Measurements from ENCODE around the gene SIGMAR1. TPM values are rescaled to one million over a fixed set of nuclear protein-coding genes. Genes with fewer than 3 reads are reported as not detected.
A peak's percentile ranks its signal among the peaks of the same experiment; 100 is the strongest.
"Not testable (repeated sequence)": the region's sequence is repeated elsewhere in the genome, so short reads cannot be mapped to it uniquely, and the experiment has no call there.

SIGMAR1 gene
- total and polyA plus RNA-seq, 4 donors: 27.7 to 82.3 (median 62.5) TPM

DNA sequence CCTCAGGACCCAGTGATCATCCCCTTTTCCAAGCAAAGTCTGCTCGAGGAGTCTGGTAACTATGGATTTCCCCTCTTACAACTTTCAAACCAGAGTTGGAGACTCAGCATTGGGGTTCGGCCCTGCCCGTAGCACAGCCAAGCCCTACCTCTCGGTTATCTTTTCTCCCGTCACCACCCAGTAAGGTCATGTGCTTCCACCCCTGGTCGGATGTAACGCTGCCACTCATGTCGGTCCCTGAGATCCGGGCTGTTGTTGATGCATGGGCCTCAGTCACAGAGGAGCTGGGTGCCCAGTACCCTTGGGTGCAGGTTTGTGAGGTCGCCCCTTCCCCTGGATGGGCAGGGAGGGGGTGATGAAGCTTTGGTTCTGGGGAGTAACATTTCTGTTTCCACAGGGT is 10.1 kb upstream of the SIGMAR1 start:
- peaks cover 35% of the 10 kb centered on the region for H3K36me3 ChIP-seq (ENCODE audit: control insufficient read depth, insufficient read depth, low read length)
- no peaks in the 10 kb centered on the region for H3K27me3 ChIP-seq (ENCODE audit: control insufficient read depth, insufficient read depth, low read length)
- H3K27ac ChIP-seq (ENCODE audit: low read depth, low read length): no peak overlapping the region
- peaks cover 55% of the 10 kb centered on the region for H3K4me1 ChIP-seq (ENCODE audit: control insufficient read depth, insufficient read depth, low read length)
- peak overlapping the region; percentile 90 for H3K4me3 ChIP-seq (ENCODE audit: low read depth, low read length)
- no peak for DNase-seq (ENCODE audit: low read depth in 4 of 6, low spot score in 6 of 6)
- no peaks in the 10 kb centered on the region for H3K9me3 ChIP-seq (ENCODE audit: control insufficient read depth, insufficient read depth, low read length)
- WGBS (ENCODE audit: insufficient coverage): 75% methylated on average over 6 of the region's 10 CpGs

DNA sequence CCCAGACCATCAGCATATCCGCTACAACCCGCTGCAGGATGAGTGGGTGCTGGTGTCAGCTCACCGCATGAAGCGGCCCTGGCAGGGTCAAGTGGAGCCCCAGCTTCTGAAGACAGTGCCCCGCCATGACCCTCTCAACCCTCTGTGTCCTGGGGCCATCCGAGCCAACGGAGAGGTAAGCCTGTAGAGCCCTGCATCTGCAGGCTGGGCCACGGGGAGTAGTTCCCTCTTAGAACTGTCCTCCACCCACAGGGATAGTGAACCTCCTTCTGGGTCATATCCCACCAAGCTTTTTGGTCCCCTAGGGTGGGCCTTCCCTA is 9.5 kb upstream of the SIGMAR1 start:
- H3K9me3 ChIP-seq (ENCODE audit: control insufficient read depth, insufficient read depth, low read length): no peaks in the 10 kb centered on the region
- no peak for DNase-seq (ENCODE audit: low read depth in 4 of 6, low spot score in 6 of 6)
- H3K4me1 ChIP-seq (ENCODE audit: control insufficient read depth, insufficient read depth, low read length): peaks cover 50% of the 10 kb centered on the region
- peak overlapping the region; percentile 90 for H3K4me3 ChIP-seq (ENCODE audit: low read depth, low read length)
- H3K27ac ChIP-seq (ENCODE audit: low read depth, low read length): peak overlapping the region; percentile 90
- peaks cover 35% of the 10 kb centered on the region for H3K36me3 ChIP-seq (ENCODE audit: control insufficient read depth, insufficient read depth, low read length)
- no peaks in the 10 kb centered on the region for H3K27me3 ChIP-seq (ENCODE audit: control insufficient read depth, insufficient read depth, low read length)
- 6% methylated on average over 7 of the region's 8 CpGs for WGBS (ENCODE audit: insufficient coverage)

DNA sequence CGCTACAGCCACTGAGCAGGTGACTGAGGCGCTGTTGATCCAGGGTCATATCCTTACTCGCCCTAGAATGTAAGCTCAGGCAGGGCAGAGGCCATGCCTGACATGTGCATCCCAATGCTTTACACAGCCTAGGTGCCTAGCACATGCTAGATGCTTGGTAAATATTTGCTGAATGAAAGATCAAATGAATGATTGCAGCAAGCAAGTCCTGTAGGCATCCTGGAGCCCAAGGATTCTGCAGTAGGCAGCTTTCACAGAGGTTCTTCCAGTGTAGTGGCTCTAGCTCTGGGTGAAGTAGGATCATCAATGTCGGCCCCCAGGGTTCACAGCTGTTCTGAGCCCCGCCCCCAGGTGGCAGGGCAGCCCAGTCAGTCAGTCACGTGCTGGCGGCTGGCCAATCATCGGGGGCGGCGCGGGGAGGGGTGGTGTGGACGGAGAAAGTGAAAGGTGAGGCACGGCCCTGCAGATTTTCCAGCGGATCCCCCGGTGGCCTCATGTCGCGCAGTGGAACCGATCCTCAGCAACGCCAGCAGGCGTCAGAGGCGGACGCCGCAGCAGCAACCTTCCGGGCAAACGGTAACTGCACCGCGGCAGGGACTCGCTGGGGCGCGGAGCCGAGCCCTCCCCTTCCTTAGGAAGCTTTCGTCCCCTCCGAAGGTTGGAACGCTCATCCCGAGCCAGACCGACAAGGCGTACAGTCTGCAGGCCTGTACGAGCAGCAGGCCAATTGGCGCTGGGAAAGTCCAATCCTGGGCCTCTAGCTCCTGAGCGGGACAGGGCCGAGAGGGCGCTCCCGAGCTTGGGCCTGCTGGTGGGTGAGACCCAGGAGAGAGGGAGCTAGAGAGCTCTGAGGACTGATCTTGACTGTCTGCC is 8.9 kb upstream of the SIGMAR1 start, which contains the start of gene GALT:
GALT (plus strand) TSS at position 465 of the 873 bp plus-strand sequence; CDS start at position 495, 30 bp downstream.
- Histone ChIP-seq H3K36me3 (ENCODE audit: control insufficient read depth, insufficient read depth, low read length) (peaks cover 35% of the 10 kb centered on the region), H3K4me3 (ENCODE audit: low read depth, low read length) (peak within 1 kb of the TSS; percentile 90), H3K27ac (ENCODE audit: low read depth, low read length) (peak within 1 kb of the TSS; percentile 90), H3K4me1 (ENCODE audit: control insufficient read depth, insufficient read depth, low read length) (peaks cover 44% of the 10 kb centered on the region), H3K27me3 (ENCODE audit: control insufficient read depth, insufficient read depth, low read length) (no peaks in the 10 kb centered on the region), H3K9me3 (ENCODE audit: control insufficient read depth, insufficient read depth, low read length) (no peaks in the 10 kb centered on the region)
- 2% methylated on average over 42 of the region's 43 CpGs for WGBS (ENCODE audit: insufficient coverage)
- peak in 4 of 6 donors; percentile 83 to 97 (median 90) for DNase-seq (ENCODE audit: low read depth in 4 of 6, low spot score in 6 of 6)

DNA sequence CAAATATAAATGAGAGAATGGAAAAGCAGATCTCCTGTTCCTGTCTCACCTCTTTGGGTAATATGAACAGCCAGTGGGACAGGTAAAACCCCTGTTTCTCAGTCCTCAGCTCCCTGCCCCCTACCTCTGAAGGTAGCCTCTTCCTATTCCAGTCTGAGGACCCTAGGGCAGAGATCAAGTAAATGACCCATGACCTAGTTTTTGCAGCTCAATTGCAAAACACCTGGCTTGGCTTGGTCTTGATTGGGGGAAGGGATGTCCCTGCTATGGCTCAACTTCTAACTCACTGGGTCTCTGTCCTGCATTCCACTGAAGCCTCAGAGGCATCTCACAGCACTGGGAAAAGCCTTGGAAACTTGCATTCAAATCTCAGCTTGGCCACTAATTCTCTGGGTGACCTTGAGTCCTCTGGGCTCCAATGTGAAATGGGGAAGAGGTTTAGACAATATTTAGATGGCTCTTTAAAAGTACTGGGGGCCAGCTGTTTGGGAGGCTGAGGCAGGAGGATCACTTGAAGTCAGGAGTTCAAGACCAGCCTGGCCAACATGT is 7.3 kb upstream of the SIGMAR1 start:
- no peak overlapping the region for H3K27ac ChIP-seq (ENCODE audit: low read depth, low read length)

DNA sequence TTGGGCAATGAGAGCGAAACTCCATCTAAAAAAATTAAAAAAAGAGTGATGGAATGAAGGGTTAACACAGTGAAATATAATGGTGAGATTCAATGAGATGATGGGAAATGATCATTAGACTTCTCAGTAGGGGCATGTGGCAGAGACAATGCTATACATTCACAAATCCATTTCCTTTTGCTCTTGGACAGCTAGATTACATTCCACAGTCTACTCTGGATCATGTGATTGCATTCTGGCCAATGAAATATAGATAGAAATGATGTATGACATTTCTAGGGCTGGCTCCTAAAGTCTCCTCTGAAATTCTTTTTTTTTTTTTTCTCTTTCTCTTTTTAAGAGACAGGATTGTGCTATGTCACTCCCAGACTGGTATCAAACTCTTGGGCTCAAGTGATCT is 5.1 kb upstream of the SIGMAR1 start:
- no peaks in the 10 kb centered on the region for H3K27me3 ChIP-seq (ENCODE audit: control insufficient read depth, insufficient read depth, low read length)
- peaks cover 27% of the 10 kb centered on the region for H3K4me1 ChIP-seq (ENCODE audit: control insufficient read depth, insufficient read depth, low read length)
- peaks cover 5% of the 10 kb centered on the region for H3K36me3 ChIP-seq (ENCODE audit: control insufficient read depth, insufficient read depth, low read length)
- no peak for DNase-seq (ENCODE audit: low read depth in 4 of 6, low spot score in 6 of 6)
- no peaks in the 10 kb centered on the region for H3K9me3 ChIP-seq (ENCODE audit: control insufficient read depth, insufficient read depth, low read length)
- no CpG with 5 or more reads among the region's 1 CpG for WGBS (ENCODE audit: insufficient coverage)
- H3K27ac ChIP-seq (ENCODE audit: low read depth, low read length): peak overlapping the region; percentile 67
- no peak overlapping the region for H3K4me3 ChIP-seq (ENCODE audit: low read depth, low read length)

More for the DNA sequence above, 7.3 kb upstream of the SIGMAR1 start:
- no peaks in the 10 kb centered on the region for H3K27me3 ChIP-seq (ENCODE audit: control insufficient read depth, insufficient read depth, low read length)
- H3K4me3 ChIP-seq (ENCODE audit: low read depth, low read length): no peak overlapping the region
- H3K36me3 ChIP-seq (ENCODE audit: control insufficient read depth, insufficient read depth, low read length): peaks cover 26% of the 10 kb centered on the region
- no peak for DNase-seq (ENCODE audit: low read depth in 4 of 6, low spot score in 6 of 6)
- H3K9me3 ChIP-seq (ENCODE audit: control insufficient read depth, insufficient read depth, low read length): no peaks in the 10 kb centered on the region
- peaks cover 29% of the 10 kb centered on the region for H3K4me1 ChIP-seq (ENCODE audit: control insufficient read depth, insufficient read depth, low read length)

DNA sequence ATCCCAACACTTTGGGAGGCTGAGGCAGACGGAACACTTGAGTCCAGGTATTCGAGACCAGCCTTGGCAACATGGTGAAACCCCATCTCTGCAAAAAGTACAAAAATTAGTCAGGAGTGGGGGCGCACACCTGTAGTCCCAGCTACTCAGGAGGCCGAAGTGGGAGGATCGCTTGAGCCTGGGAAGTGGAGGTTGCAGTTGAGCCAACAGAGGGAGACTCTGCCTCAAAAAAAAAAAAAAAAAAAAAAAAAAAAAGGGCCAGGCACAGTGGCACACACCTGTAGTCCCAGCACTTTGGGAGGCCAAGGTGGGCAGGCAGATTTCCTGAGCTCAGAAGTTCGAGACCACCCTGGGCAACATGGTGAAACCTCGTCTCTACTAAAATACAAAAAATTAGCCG is 1.7 kb upstream of the SIGMAR1 start:
- H3K36me3 ChIP-seq (ENCODE audit: control insufficient read depth, insufficient read depth, low read length): peaks cover 15% of the 10 kb centered on the region
- not testable (repeated sequence) for DNase-seq (ENCODE audit: low read depth in 4 of 6, low spot score in 6 of 6)

DNA sequence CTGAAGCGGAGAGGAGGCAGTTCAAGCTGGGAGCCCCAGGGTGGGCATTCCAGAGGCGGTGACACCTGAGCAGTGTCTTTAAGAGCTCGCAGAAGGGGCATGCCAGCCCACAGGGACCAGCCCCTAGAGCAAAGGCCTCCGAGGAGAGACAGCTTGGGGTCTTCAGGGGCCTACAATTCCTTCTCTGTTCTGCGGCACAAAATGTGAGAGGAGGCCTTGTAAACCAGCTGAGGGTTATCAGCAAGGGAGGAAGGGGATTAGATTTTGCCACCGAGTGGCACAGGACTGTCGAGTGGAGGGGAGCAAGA is 505 bp upstream of the SIGMAR1 start:
- WGBS (ENCODE audit: insufficient coverage): 2% methylated on average over 7 of the region's 7 CpGs
- DNase-seq (ENCODE audit: low read depth in 4 of 6, low spot score in 6 of 6): no peak
- Histone ChIP-seq H3K4me3 (ENCODE audit: low read depth, low read length) (peak overlapping the region; percentile 67), H3K4me1 (ENCODE audit: control insufficient read depth, insufficient read depth, low read length) (peaks cover 34% of the 10 kb centered on the region), H3K36me3 (ENCODE audit: control insufficient read depth, insufficient read depth, low read length) (peaks cover 15% of the 10 kb centered on the region), H3K27ac (ENCODE audit: low read depth, low read length) (peak overlapping the region; percentile 87), H3K27me3 (ENCODE audit: control insufficient read depth, insufficient read depth, low read length) (no peaks in the 10 kb centered on the region), H3K9me3 (ENCODE audit: control insufficient read depth, insufficient read depth, low read length) (no peaks in the 10 kb centered on the region)

More for the DNA sequence above, 1.7 kb upstream of the SIGMAR1 start:
- not testable (repeated sequence) for H3K9me3 ChIP-seq (ENCODE audit: control insufficient read depth, insufficient read depth, low read length); H3K27ac ChIP-seq (ENCODE audit: low read depth, low read length); H3K4me3 ChIP-seq (ENCODE audit: low read depth, low read length); H3K27me3 ChIP-seq (ENCODE audit: control insufficient read depth, insufficient read depth, low read length)
- WGBS (ENCODE audit: insufficient coverage): 100% methylated on average over 3 of the region's 8 CpGs
- H3K4me1 ChIP-seq (ENCODE audit: control insufficient read depth, insufficient read depth, low read length): peaks cover 34% of the 10 kb centered on the region

DNA sequence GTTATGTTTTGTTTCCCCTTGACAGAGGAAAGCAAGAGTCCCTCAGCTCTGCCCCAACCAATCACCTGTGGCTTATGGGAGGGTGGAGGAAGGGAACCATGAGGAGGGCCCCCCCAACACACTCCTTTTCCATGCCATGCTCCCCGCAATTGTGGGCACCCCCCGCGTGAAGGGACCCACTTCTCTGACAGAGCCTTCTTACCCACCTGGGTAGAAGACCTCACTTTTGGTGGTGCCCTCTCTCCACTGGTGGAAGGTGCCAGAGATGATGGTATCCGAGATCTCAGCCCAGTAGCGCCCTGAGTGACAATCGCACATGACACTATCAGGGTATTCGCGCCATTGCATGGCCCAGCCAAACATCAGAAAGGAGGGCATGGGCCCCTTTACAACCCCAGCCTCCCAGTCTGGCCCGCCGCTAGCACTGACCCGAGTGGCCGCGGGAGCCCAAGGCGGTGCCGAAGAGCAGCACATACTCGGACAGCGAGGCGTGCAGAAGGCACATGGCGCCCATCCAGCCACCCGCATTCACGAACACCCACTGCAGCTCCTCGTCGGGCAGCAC is 714 bp downstream of the SIGMAR1 start:
- peak overlapping the region; percentile 67 for H3K4me3 ChIP-seq (ENCODE audit: low read depth, low read length)
- H3K27ac ChIP-seq (ENCODE audit: low read depth, low read length): peak overlapping the region; percentile 87
- peaks cover 15% of the 10 kb centered on the region for H3K36me3 ChIP-seq (ENCODE audit: control insufficient read depth, insufficient read depth, low read length)
- H3K4me1 ChIP-seq (ENCODE audit: control insufficient read depth, insufficient read depth, low read length): peaks cover 34% of the 10 kb centered on the region
- H3K9me3 ChIP-seq (ENCODE audit: control insufficient read depth, insufficient read depth, low read length): no peaks in the 10 kb centered on the region
- 3% methylated on average over 22 of the region's 23 CpGs for WGBS (ENCODE audit: insufficient coverage)
- H3K27me3 ChIP-seq (ENCODE audit: control insufficient read depth, insufficient read depth, low read length): no peaks in the 10 kb centered on the region
- no peak for DNase-seq (ENCODE audit: low read depth in 4 of 6, low spot score in 6 of 6)

DNA sequence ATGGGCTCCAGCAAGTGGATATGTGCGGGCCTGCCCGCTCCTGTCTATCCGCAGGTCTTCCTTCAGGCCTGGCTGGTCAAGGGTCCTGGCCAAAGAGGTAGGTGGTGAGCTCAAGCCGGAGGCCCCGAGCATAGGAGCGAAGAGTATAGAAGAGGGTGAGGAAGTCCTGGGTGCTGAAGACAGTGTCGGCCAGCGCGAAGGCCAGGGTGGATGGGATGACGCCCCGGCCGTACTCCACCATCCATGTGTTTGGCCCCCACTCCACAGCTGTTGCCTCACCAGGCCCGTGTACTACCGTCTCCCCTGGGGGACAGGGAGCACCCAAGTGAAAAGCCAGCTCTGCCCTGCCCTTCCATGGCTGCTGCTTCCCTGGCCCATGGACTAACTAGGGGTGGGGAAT is 2.0 kb downstream of the SIGMAR1 start:
- Histone ChIP-seq H3K4me3 (ENCODE audit: low read depth, low read length) (no peak overlapping the region), H3K4me1 (ENCODE audit: control insufficient read depth, insufficient read depth, low read length) (peaks cover 40% of the 10 kb centered on the region), H3K27me3 (ENCODE audit: control insufficient read depth, insufficient read depth, low read length) (peaks cover 7% of the 10 kb centered on the region), H3K9me3 (ENCODE audit: control insufficient read depth, insufficient read depth, low read length) (no peaks in the 10 kb centered on the region), H3K36me3 (ENCODE audit: control insufficient read depth, insufficient read depth, low read length) (peaks cover 15% of the 10 kb centered on the region), H3K27ac (ENCODE audit: low read depth, low read length) (no peak overlapping the region)
- DNase-seq (ENCODE audit: low read depth in 4 of 6, low spot score in 6 of 6): no peak
- WGBS (ENCODE audit: insufficient coverage): 97% methylated on average over 14 of the region's 14 CpGs

Measured in spinal cord (tissue), 10 donors.